GM21737 (cell line): ENCODE data around the gene TTLL1.
A peak's percentile ranks its signal among the peaks of the same experiment; 100 is the strongest.

ENCODE experiments used
- ATAC-seq: cut with Tn5 transposase; IDR thresholded peaks from one replicate; pipeline ENCODE4 v1.9.1; 2021; ENCODE audit warnings: mild to moderate bottlenecking, moderate library complexity; ENCODE audit not compliant: unreplicated experiment

Gene TTLL1

GRCh38 chr22:43014869-43015676 is 74.1 kb downstream of the TTLL1 start, which contains the start of gene PACSIN2:
Gene PACSIN2, minus strand, starts transcription at chr22:43015149. Its CDS starts 103,069 bp downstream, at chr22:42912080.
- peak; percentile 92 for ATAC-seq

- ATAC-seq = no peak
Measured at GRCh38 chr22:43014316-43014868, 74.8 kb downstream of the TTLL1 start.

GRCh38 chr22:43013355-43014315 is 75.6 kb downstream of the TTLL1 start:
- ATAC-seq = no peak

DNA sequence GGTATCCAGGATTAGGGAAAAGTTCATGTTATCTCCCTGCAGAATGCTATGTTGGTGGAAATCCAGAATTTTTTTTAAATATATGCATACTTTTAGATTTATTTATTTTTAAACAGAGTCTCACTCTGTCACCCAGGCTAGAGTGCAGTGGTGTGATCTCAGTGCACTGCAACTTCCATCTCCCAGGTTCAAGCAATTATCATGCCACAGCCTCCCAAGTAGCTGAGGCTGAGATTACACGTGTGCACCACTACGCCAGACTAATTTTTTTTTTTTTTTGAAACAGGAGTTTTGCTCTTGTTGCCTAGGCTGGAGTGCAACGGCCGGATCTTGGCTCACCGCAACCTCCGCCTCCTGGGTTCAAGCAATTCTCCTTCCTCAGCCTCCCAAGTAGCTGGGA is 76.8 kb downstream of the TTLL1 start:
- ATAC-seq = no peak

- no peak for ATAC-seq
Measured at GRCh38 chr22:43011079-43011478, 78.1 kb downstream of the TTLL1 start.

GRCh38 chr22:43009444-43009843 is 79.7 kb downstream of the TTLL1 start:
- no peak for ATAC-seq

GRCh38 chr22:43008921-43009320 is 80.3 kb downstream of the TTLL1 start:
- ATAC-seq = no peak

DNA sequence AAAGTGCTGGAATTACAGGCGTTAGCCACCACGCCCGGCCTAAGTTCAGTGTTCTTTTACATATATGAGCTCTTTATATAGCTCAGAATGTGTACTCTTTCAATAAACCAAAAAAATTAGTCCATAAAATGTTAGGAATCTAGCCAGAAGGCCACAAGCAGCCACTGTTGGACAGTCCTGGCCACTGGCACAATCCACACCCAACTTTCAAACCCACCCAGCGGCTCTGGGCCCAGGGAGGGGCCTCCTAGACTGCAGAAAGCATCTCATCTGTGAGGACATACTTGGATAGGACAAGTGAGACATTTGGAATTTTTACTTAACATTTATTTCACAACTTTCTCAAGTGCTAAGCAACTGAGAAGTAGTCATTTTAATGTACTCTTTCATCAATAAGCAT is 80.7 kb downstream of the TTLL1 start:
- ATAC-seq = no peak

DNA sequence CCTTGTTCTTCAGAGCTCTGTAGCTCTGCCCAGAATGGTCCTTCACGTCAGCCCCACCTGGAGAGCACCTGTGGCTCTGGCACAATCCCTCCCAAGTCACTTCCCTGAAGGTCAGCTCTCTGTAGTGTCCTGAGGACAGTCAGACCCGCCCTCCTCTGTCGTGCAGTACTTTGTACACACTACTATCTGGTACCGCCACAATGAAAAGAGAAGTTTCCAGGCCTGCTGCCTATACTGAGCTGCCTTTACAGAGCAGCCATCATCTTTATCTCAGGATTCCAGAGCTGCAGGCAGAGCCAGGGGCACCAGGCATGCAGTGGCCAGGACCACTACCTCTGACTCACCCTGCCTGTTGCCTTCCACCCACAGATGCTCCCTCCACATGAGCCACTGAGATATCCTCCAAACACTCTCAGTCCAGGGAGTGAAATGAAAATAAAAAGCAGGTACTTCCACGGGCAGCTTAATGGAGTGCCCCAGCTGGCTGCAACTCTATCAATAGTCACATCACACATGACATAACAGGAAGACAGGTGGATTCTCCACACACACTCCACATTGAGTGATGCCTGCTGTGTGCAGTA is 81.6 kb downstream of the TTLL1 start:
- ATAC-seq = no peak

DNA sequence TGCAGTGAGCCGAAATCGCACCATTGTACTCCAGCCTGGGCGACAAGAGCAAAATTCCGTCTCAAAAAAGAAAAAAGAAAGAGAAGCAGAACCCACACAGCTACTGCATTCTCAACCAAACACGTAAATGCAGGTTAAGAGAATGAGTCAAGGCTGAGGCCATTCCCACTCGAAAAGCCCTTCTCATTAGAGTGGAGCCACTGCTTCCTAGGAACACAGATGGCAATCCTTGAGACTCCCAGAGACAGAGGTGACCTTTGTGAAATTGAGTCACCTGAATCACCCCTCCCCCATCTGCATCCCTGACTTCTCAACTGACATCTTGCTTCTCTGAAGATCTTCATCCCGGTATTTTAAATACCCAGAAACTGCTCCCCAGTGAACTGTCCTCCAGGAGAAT is 82.4 kb downstream of the TTLL1 start:
- no peak for ATAC-seq

DNA sequence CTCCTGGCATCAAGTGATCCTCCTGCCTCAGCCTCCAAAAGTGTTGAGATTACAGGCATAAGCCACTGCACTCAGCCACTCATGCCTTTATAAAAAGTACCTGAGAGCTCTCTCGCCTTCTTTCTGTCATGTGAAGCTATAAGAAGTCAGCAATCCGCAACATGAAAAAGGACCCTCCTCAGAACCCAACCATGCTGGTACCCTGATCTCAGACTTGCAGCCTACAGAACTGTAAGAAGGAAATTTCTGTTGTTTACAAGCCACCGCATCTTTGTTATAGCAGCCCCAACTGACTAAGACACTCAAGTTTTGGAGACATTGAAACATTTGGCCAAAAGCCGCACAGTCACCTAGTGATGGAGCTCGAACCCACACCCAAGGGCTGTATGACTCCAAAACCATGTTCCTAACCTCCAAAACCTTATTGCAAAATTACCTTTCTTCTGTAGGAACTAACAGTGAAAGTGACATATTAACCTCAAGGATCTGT is 83.1 kb downstream of the TTLL1 start:
- ATAC-seq = no peak

DNA sequence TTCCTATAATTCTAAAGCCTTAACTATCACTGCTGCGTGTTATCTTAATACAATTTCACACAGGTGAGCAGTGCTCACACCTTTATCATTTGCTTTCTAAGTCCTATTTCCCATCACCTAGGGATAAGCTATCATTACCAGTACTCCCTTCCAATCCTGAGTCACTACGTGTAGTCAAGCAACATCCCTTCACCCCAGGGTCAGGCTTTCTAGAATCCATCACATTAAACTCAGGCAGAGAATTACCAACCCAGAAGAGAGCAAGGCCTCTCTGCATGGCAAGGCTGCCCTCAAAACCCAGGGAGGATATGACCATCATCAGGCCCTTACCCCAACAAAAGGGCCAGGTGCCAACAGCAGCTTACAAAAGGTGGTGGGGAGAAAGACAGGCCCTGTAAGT is 84.1 kb downstream of the TTLL1 start:
- no peak for ATAC-seq

DNA sequence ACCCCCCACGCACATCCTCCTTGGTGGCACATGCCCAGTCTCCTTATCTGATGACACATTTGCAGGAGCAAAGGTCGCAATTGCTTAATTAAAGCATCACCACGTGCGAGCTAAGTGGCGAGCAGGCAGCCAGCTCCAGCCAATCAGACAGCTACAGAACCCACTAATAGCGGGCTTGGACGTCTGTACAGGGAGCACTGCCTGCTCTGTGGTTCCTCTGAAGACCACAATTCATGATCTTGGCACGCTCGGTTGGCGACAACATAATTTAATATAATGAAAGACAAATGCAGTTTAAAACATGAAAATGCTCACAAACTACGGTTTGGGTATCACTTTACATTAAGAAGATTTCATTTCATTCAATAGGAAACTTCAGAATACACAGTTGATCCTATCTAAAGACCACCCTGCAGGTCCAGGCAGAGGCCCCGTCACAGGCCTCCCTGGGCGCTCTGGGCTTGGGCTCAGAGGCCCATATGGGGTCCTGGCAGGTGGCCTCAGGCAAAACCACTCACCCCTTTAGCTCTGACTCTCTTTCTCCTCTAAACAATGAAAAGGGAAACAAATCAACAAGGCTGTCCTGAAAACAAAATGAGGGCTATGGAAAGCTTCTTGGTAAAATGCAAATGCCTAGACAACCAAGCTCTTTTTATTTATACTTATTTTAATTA is 84.7 kb downstream of the TTLL1 start:
- ATAC-seq = no peak

DNA sequence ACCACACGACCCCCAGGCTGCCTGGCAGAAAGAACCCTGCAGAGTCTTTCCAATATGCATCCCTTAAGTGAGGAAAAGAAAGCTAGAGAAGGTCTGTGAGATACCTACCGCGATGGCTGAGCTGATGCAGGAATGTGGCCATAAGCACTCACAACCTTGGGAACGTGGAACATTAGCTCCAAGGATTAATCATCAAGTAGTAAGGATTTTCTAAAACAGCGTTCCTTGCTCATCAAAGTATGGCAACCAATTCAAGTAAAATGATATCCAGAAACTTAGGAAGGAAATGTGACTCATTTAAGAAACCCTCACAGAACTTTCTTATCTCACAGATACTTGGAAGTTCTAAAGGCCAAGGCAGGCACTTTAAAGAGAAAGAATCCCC is 87.0 kb downstream of the TTLL1 start:
- no peak for ATAC-seq

- ATAC-seq = no peak
Measured at GRCh38 chr22:43001271-43002201, 87.7 kb downstream of the TTLL1 start.

GRCh38 chr22:43000441-43001175 is 88.6 kb downstream of the TTLL1 start:
- ATAC-seq = no peak

DNA sequence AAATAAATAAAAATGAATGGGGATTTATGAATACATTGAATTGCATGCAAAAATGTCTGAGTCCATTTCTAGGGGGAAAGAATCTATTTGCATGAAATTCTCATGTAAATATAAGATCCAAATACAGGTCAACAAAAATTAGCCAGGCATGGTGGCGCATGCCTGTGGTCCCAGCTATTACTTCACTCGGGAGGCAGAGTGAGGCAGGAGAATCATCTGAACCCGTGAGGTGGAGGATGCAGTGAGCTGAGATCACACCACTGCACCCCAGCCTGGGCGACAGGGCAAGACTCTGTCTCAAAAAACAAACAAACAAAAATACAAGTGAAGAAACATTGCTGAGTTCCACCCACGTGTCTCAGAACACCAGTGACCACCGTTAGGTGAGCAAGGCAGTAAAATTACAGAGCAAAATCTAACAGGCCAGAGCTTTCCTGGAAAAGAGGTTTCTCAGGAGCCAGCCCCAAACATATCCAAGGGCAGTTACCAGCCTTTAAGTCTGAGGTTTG is 91.6 kb downstream of the TTLL1 start:
- ATAC-seq = no peak

DNA sequence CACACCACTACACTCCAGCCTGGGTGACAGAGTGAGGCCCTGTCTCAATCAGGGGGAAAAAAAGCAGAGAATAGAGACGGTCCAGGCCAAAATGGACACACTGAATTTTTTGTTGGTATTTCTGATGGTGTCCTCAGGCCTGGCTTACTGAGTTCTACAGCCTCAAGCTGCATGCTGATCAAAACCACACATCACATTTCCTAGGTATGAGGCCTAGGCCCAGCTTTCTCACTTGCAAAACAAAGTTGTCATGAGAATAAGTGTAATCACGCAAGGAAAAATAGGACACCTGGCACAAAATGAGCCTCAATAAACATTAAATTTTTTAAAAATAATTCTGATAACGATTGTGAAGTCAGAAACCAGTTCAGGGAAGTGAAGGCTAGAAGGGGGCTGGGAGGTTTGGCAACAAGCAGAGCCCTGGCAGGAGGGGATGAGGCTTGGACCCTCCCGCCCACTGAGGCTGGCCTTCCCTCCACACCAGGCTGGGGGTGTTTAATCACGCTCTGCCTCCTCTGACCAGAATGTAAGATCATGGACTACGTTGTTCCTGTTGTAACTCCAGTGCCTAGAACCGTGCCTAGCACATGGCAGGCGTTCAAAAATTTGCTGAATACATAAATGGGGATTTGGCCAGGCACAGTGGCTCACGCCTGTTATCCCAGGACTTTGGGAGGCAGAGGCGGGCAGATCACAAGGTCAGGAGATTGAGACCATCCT is 92.4 kb downstream of the TTLL1 start:
- no peak for ATAC-seq
